Peyer's patch (tissue), 4 donors: ENCODE measurements around the gene U2AF1L4.

Experiments used
- CTCF ChIP-seq, 6 experiments: fragments of 450-650 bp in 4 of 6; fragments of 200-600 bp in 2 of 6; sonication (generic) in 1 of 6; IDR thresholded peaks; one replicate each; pipeline ENCODE4 v1.5.1; 2017 to 2019; ENCODE audit warnings: antibody characterized with exemption in 6 of 6, mild to moderate bottlenecking in 3 of 6, moderate library complexity in 1 of 6
- POLR2A ChIP-seq, 2 donors: fragments of 450-650 bp; IDR thresholded peaks; one replicate each; pipeline ENCODE4 v1.5.1; 2017; ENCODE audit warnings: antibody characterized with exemption in 2 of 2, mild to moderate bottlenecking in 2 of 2, moderate library complexity in 2 of 2

GRCh38 chr19:35715981-35716800 is 29.0 kb downstream of the U2AF1L4 start:
- TF ChIP-seq POLR2A (IDR thresholded peaks at IDR 0.05) (no peak), CTCF (IDR thresholded peaks at IDR 0.05) (no peak)
